ENCODE measurements around the gene ISG20L2.

DNA sequence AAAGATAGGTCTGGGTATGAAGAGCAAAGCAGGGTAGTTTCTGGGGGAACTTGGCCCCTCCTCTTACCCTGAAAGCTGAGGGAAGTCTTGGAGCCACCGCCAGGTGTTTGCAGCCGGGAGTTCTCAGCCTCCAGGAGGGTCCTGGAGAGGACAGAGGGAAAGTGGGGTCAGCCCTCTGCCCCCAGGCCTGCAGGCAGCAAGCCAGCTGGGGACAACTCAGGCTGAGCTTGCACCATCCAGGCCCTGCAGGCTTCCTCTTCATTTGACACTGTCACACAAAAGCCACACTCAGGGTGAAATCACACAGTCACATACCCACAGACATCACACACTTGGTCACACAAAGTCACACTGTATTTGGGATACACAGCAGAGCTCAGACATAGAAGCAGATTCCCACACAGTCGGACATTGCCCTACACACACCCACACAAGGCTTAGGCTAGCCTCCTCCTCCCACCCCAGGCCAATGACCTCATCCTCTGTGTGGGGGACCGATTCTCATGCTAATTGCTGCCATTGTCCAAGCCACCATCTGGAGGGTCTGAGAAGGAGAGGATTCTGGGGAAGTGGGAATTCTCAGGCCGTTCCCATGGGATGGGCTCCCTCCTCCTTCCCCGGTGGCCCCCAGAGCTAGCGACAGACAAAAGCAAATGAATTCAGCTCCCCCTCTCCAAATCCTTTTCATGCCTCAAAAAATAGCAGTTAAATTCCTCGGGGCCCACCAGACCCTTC, 55.0 kb downstream of the ISG20L2 start:
- no peak for TF ChIP-seq POLR2A (IDR thresholded peaks at IDR 0.05)
- TF ChIP-seq, protein P1, sequence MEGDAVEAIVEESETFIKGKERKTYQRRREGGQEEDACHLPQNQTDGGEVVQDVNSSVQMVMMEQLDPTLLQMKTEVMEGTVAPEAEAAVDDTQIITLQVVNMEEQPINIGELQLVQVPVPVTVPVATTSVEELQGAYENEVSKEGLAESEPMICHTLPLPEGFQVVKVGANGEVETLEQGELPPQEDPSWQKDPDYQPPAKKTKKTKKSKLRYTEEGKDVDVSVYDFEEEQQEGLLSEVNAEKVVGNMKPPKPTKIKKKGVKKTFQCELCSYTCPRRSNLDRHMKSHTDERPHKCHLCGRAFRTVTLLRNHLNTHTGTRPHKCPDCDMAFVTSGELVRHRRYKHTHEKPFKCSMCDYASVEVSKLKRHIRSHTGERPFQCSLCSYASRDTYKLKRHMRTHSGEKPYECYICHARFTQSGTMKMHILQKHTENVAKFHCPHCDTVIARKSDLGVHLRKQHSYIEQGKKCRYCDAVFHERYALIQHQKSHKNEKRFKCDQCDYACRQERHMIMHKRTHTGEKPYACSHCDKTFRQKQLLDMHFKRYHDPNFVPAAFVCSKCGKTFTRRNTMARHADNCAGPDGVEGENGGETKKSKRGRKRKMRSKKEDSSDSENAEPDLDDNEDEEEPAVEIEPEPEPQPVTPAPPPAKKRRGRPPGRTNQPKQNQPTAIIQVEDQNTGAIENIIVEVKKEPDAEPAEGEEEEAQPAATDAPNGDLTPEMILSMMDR (IDR thresholded peaks at IDR 0.05), result no peak
